Stimulated activated CD4-positive, alpha-beta T cell treated with anti-CD3 and anti-CD28 coated beads, Interleukin-2, amount 100 ng/mL, for 4 hours (primary cell): ENCODE results near the gene CHST5.
"Not testable (repeated sequence)": the region's sequence is repeated elsewhere in the genome, so short reads cannot be mapped to it uniquely, and the experiment has no call there.

Source experiments
- DNase-seq: peaks from one replicate; pipeline ENCODE4 v3.0.0-alpha.2; 2020; ENCODE audit warnings: low read depth

CHST5 gene

GRCh38 chr16:75506107-75506506, 29.8 kb downstream of the CHST5 start:
- no peak for DNase-seq

GRCh38 chr16:75503801-75504200, 32.1 kb downstream of the CHST5 start:
- DNase-seq = no peak

- DNase-seq = no peak
Observed at GRCh38 chr16:75502916-75503605, 32.8 kb downstream of the CHST5 start.

- not testable (repeated sequence) for DNase-seq
Observed at GRCh38 chr16:75501820-75502219, 34.1 kb downstream of the CHST5 start.

GRCh38 chr16:75501359-75501758, 34.5 kb downstream of the CHST5 start:
- no peak for DNase-seq

- not testable (repeated sequence) for DNase-seq
Observed at GRCh38 chr16:75498605-75499322, 37.1 kb downstream of the CHST5 start.

- DNase-seq = no peak
Observed at GRCh38 chr16:75497558-75497957, 38.4 kb downstream of the CHST5 start.

- no peak for DNase-seq
Observed at GRCh38 chr16:75495076-75495674, 40.7 kb downstream of the CHST5 start, which contains the start of gene CHST6. Gene CHST6, minus strand, starts transcription at chr16:75495441. Its CDS starts 15,613 bp downstream, at chr16:75479828.

- DNase-seq = no peak
Observed at GRCh38 chr16:75494661-75495075, 41.2 kb downstream of the CHST5 start.

GRCh38 chr16:75494184-75494583, 41.7 kb downstream of the CHST5 start:
- no peak for DNase-seq

- no peak for DNase-seq
Observed at GRCh38 chr16:75491876-75492275, 44.0 kb downstream of the CHST5 start.

GRCh38 chr16:75488322-75488721, 47.6 kb downstream of the CHST5 start:
- DNase-seq = no peak

GRCh38 chr16:75486676-75487313, 49.1 kb downstream of the CHST5 start:
- no peak for DNase-seq

GRCh38 chr16:75486014-75486675, 49.8 kb downstream of the CHST5 start:
- DNase-seq = no peak

- DNase-seq = no peak
Observed at GRCh38 chr16:75485230-75486013, 50.5 kb downstream of the CHST5 start.

- no peak for DNase-seq
Observed at GRCh38 chr16:75483222-75483621, 52.7 kb downstream of the CHST5 start.

GRCh38 chr16:75482434-75483205, 53.3 kb downstream of the CHST5 start:
- no peak for DNase-seq

GRCh38 chr16:75481475-75481874, 54.4 kb downstream of the CHST5 start:
- DNase-seq = no peak

GRCh38 chr16:75479421-75479990, 56.4 kb downstream of the CHST5 start:
- DNase-seq = no peak
